Heart right ventricle (tissue), 16 donors: ENCODE measurements around the gene CSNK1A1. TPM values are rescaled to one million over a fixed set of nuclear protein-coding genes. Genes with fewer than 3 reads are reported as not detected.

Experiments used
- ATAC-seq, 8 donors: fragments of 200-7000 bp; cut with Tn5 transposase; one replicate each; pipeline ENCODE4 v1.9.1; 2020; ENCODE audit warnings: mild to moderate bottlenecking in 8 of 8, moderate library complexity in 8 of 8, moderate number of reproducible peaks in 1 of 8
- DNase-seq, 2 donors: peaks; one replicate each; pipeline ENCODE4 v3.0.0-alpha.2; 2020
- H3K27ac ChIP-seq, 10 donors: fragments of 200-600 bp; sonication (generic) in 2 of 10; one replicate each; pipeline versions ENCODE4 v1.5.0 to v1.8.0; 2020 to 2022; ENCODE audit warnings: mild to moderate bottlenecking in 3 of 10
- H3K27me3 ChIP-seq, 7 donors: fragments of 200-600 bp; one replicate each; pipeline ENCODE4 v1.8.0; 2021 to 2022; ENCODE audit warnings: mild to moderate bottlenecking in 2 of 7
- H3K36me3 ChIP-seq, 9 donors: fragments of 200-600 bp; sonication (generic) in 1 of 9; one replicate each; pipeline versions ENCODE4 v1.5.0 to v1.8.0; 2020 to 2022; ENCODE audit warnings: mild to moderate bottlenecking in 2 of 9
- H3K4me1 ChIP-seq, 9 donors: fragments of 200-600 bp; sonication (generic) in 1 of 9; one replicate each; pipeline versions ENCODE4 v1.5.0 to v1.8.0; 2020 to 2022; ENCODE audit warnings: mild to moderate bottlenecking in 4 of 9
- H3K4me3 ChIP-seq, 10 donors: fragments of 200-600 bp; sonication (generic) in 2 of 10; one replicate each; pipeline versions ENCODE4 v1.5.0 to v1.8.0; 2020 to 2022; ENCODE audit warnings: mild to moderate bottlenecking in 7 of 10, moderate library complexity in 2 of 10
- H3K9me3 ChIP-seq, 11 donors: fragments of 200-600 bp in 10 of 11; sonication (generic) in 2 of 11; one replicate each; pipeline versions ENCODE4 v1.5.0 to v1.8.0; 2013 to 2022; ENCODE audit warnings: mild to moderate bottlenecking in 2 of 11, control low read depth in 1 of 11, moderate library complexity in 1 of 11
- CTCF ChIP-seq, 9 donors: fragments of 200-600 bp; sonication (generic) in 2 of 9; IDR thresholded peaks; one replicate each; pipeline versions ENCODE4 v1.5.0 to v1.8.0; 2021 to 2022; ENCODE audit warnings: antibody characterized with exemption in 9 of 9, mild to moderate bottlenecking in 5 of 9, moderate library complexity in 1 of 9
- WGBS, 2 donors: extraction: QIAGEN DNeasy Blood & Tissue Kit; methylation state at CpG; one replicate each; pipeline ENCODE4 v1.1.7; 2013; ENCODE audit warnings: inconsistent platforms in 1 of 2; 5-methylcytosine and 5-hydroxymethylcytosine counted together
- intact Hi-C, 10 donors: fragments of 100-400 bp; cut with DNase I; formaldehyde crosslinking; loops; one replicate each; pipeline versions ENCODE4 v1.11.1 to v1.14.2; 2022
- polyA plus RNA-seq, 2 donors: library from polyadenylated mRNA; stranded (reverse); fragments of 200-250 nt; gene quantifications; one replicate each; pipeline ENCODE4 v1.2.3, GENCODE V29; 2013
- total RNA-seq, 10 donors: library from RNA; stranded (reverse); fragmentation: NEBNext Ultra II Directional in 3 of 10; extraction: Animal tissue kit (Norgen Biotek cat#: 25700) in 3 of 10; gene quantifications; one replicate each; pipeline versions ENCODE4 v1.2.1 to v1.2.4, GENCODE V29; 2021 to 2023
- donor health status: Arrhythmogenic right ventricular cardiomyopathy.
- donor health status: ischemic (EF 13 %, LVEDD 7.1; RV severe dilation, severe dysfunction).
- donor health status: healthy with polysubstance abuse.
- donor health status: DM: no; HTN: yes; CAD: no.
- donor health status: DM: no; HTN: no; CAD: no.
- donor health status: ischemic (EF 25% LVEDD 6.9; RV normal size, moderate dysfunction).
- donor health status: ischemic (EF 25% LVEDD 5.7; RV mildly dilated, moderate dysfunction).
- donor health status: healthy.
- donor health status: DM: yes; HTN: yes; CAD: no.
- donor health status: Ischemic cardiomyopathy.
- donor health status: ischemic (EF 35%, LVEDD 5.7; RV mildly dilated, moderate dysfunction).
- donor health status: nonischemic (EF 11% LVEDD 7.7; RV severe dilation, severe dysfunction).
- donor health status: DM: yes; HTN: yes; CAD: no.
- donor health status: PGD.
- donor health status: ischemic (EF 29% LVEDD 5.4; RV normal size, mild dysfunction).
- donor health status: nonischemic (EF 23%, LVEDD 6.1; RV moderate dilation, normal function).

The CSNK1A1 gene
- total and polyA plus RNA-seq, 12 donors = 47.9 to 363 (median 212) TPM

DNA sequence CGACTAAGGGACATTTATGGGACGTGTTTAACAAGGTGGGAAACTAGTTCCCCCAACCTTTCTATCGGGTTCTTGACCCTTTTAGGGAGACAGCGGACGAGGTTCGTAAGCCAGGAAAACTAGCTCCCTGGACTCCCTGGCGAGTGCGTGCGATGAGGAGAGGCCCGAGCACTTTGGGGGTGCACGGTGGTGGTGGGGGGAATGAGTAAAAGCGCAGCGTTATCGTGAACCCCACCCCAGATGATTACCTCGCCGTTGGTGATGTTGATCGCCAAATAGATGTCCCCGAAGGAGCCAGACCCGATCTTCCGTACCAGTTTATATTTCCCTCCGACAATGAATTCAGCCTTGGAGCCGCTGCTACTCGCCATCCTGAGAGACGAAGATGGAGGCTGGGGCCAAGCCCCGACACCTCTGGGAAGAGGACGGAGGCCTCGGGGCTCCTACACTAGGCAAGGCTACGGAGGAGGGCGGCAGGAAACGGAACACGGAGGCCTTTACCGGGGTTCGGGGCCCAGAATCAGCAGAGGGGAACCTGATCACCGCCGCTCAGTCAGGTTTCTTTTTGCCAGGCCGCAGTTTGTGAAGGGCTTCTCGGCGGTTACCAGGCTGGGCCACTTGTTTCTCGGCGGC, 529 bp downstream of the CSNK1A1 start:
- Histone ChIP-seq H3K27ac (peak overlapping the region; percentile 88 to 100 (median 99)), H3K36me3 (peaks cover 0 to 42% (median 12%) of the 10 kb centered on the region in 9 donors), H3K4me3 (peak overlapping the region; percentile 53 to 99 (median 84)), H3K9me3 (no peaks in the 10 kb centered on the region), H3K27me3 (no peaks in the 10 kb centered on the region), H3K4me1 (peaks cover 7 to 56% (median 47%) of the 10 kb centered on the region in 9 donors)
- 0 to 1% methylated on average over 40 of the region's 40 CpGs for WGBS, 2 donors
- ATAC-seq (peak; percentile 6 to 52 (median 16)), DNase-seq (no peak)
- TF ChIP-seq CTCF (IDR thresholded peaks at IDR 0.05) = no peak
- intact Hi-C loops = loop anchor here in 7 of 10 donors (1.0 to 10.0 kb wide), 8 partner anchors 33 to 108 kb away; no protein-coding TSS in a partner anchor

GRCh38 chr5:149550268-149550583, 1.0 kb downstream of the CSNK1A1 start:
- peak overlapping the region; percentile 53 to 99 (median 84) for H3K4me3 ChIP-seq
- 0 to 1% methylated on average over 12 of the region's 12 CpGs for WGBS, 2 donors
- no peaks in the 10 kb centered on the region for H3K27me3 ChIP-seq
- ATAC-seq (no peak), DNase-seq (no peak)
- H3K36me3 ChIP-seq = peaks cover 0 to 47% (median 12%) of the 10 kb centered on the region in 9 donors
- TF ChIP-seq CTCF (IDR thresholded peaks at IDR 0.05) = no peak
- peak overlapping the region; percentile 88 to 100 (median 99) for H3K27ac ChIP-seq
- H3K9me3 ChIP-seq = no peaks in the 10 kb centered on the region
- H3K4me1 ChIP-seq = peaks cover 7 to 58% (median 52%) of the 10 kb centered on the region in 9 donors
- intact Hi-C loops = loop anchor here in 7 of 10 donors (2.0 to 10.0 kb wide), 7 partner anchors 33 to 108 kb away; no protein-coding TSS in a partner anchor

DNA sequence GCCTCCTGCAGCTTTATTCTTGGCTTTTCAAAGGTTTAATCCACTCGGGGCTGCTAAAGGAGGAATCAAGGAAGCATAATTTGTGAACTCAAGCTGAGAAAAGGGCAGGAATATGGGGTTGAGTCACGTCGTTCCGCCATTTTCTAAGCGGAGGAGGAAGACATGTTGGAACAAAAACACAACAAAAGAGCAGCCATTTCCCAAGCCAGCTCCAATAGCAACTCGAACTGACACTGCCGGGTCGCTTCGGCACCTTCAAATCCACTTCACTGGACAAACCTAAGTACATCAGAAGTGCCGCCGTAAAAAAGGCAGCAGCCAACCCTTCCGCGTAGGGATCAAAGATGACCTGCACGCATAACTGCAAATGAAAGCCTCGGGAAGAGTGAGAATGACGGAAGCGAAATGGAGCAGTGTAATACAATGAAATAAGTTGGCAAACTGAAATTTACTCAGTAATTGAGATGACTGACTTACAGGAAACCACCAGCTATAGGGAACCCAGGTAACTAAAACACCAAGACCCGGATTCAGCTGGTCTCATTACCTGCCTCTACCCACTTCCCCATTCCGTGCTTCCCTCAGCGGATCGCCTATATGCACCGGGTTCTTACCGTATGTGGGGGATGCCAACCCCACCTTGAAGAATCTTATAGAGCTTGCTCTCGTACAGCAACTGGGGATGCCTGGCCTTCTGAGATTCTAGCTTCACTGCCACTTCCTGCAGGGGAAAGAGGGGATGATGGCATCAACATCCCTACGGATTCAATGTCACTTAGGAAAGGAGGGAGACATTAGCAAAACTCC, 1.6 kb downstream of the CSNK1A1 start:
- intact Hi-C loops = loop anchor here in 8 of 10 donors (2.0 to 10.0 kb wide), 7 partner anchors 32 to 107 kb away; no protein-coding TSS in a partner anchor
- Histone ChIP-seq H3K27ac (peak overlapping the region; percentile 88 to 100 (median 99)), H3K9me3 (no peaks in the 10 kb centered on the region), H3K27me3 (no peaks in the 10 kb centered on the region), H3K4me3 (peak overlapping the region; percentile 53 to 99 (median 84)), H3K36me3 (peaks cover 0 to 53% (median 12%) of the 10 kb centered on the region in 9 donors), H3K4me1 (peaks cover 7 to 64% (median 58%) of the 10 kb centered on the region in 9 donors)
- 1% methylated on average over 25 of the region's 25 CpGs for WGBS, 2 donors
- ATAC-seq (no peak), DNase-seq (no peak)
- TF ChIP-seq CTCF (IDR thresholded peaks at IDR 0.05) = no peak

GRCh38 chr5:149546974-149547373, 4.3 kb downstream of the CSNK1A1 start:
- H3K4me1 ChIP-seq = peaks cover 21 to 77% (median 74%) of the 10 kb centered on the region in 9 donors
- no peaks in the 10 kb centered on the region for H3K9me3 ChIP-seq
- H3K4me3 ChIP-seq = peak overlapping the region in 4 of 10 donors; percentile 0 to 86 (median 1)
- ATAC-seq (no peak), DNase-seq (no peak)
- H3K27ac ChIP-seq = peak overlapping the region in 4 of 10 donors; percentile 2 to 99 (median 58)
- peaks cover 0 to 76% (median 18%) of the 10 kb centered on the region in 9 donors for H3K36me3 ChIP-seq
- intact Hi-C loops = loop anchor here in 1 of 10 donors (5.0 kb wide), 1 partner anchor 105 kb away; no protein-coding TSS in a partner anchor
- H3K27me3 ChIP-seq = no peaks in the 10 kb centered on the region
- no peak for TF ChIP-seq CTCF (IDR thresholded peaks at IDR 0.05)
